Cardiac muscle cell (in vitro differentiated cells and primary cell): ENCODE measurements around the gene UPF2. TPM values are rescaled to one million over a fixed set of nuclear protein-coding genes. Genes with fewer than 3 reads are reported as not detected.

Experiments
- DNase-seq, 2 donors: peaks; one replicate each; pipeline versions ENCODE4 v3.0.0 to v3.0.0-alpha.2; 2010 to 2017; ENCODE audit warnings: low read depth in 1 of 2, low spot score in 1 of 2
- H3K27ac ChIP-seq: fragments of 200-600 bp; sonication (generic); 2 replicates; pipeline ENCODE4 v1.5.1; 2016
- H3K27me3 ChIP-seq: fragments of 200-600 bp; sonication (generic); 2 replicates; pipeline ENCODE4 v1.6.0; 2016; ENCODE audit warnings: control low read depth
- H3K36me3 ChIP-seq: fragments of 200-600 bp; sonication (generic); 2 replicates; pipeline ENCODE4 v1.5.1; 2016; ENCODE audit warnings: control low read depth
- H3K4me1 ChIP-seq: fragments of 200-600 bp; sonication (generic); 2 replicates; pipeline ENCODE4 v1.8.1; 2017; ENCODE audit warnings: low read depth, mild to moderate bottlenecking, mixed run types
- H3K4me3 ChIP-seq: fragments of 200-600 bp; sonication (generic); 2 replicates; pipeline ENCODE4 v1.5.1; 2016; ENCODE audit warnings: mild to moderate bottlenecking
- H3K9me3 ChIP-seq: fragments of 200-600 bp; sonication (generic); 2 replicates; pipeline ENCODE4 v1.5.1; 2017; ENCODE audit warnings: low read depth, mild to moderate bottlenecking, control low read depth
- polyA plus RNA-seq: library from polyadenylated mRNA; unstranded; fragments of >200 nt; fragmentation: Nextera tagmentation; extraction: Ambion mirVana; gene quantifications from 2 replicates; pipeline ENCODE4 v1.2.1, GENCODE V29; 2016
- total RNA-seq: library from RNA; depleted of rRNA; stranded (reverse); fragments of >200 nt; gene quantifications from 2 replicates; pipeline ENCODE4 v1.2.3, GENCODE V29; 2016
- TF ChIP-seq, protein P1 (sequence below): IDR thresholded peaks from 2 replicates; pipeline ENCODE4 v1.5.1; 2012; ENCODE audit warnings: low read depth, mild to moderate bottlenecking, low read length

The UPF2 gene
- total and polyA plus RNA-seq, 2 experiments from 2014 or later = 12.8 to 13.2 TPM

DNA sequence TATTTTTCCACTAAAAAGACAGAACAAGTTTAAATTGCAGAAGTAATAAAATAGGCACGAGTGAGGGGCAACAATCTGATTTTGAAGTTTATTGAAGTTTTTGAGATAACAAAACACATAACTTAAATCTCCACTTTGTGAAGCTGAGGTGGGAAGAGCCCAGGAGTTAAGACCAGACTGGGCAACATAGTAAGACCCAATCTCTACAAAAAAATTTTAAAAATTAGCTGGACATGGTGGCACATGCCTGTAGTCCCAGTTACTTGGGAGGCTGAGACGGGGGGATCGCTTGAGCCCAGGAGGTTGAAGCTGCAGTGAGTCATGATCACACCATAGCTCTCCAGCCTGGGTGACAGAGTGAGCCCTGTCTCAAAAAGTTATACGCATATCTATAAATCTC is 11.2 kb downstream of the UPF2 start:
- DNase-seq = no peak
- H3K4me1 ChIP-seq = no peaks in the 10 kb centered on the region
- H3K27ac ChIP-seq = no peak overlapping the region
- peaks cover 16% of the 10 kb centered on the region for H3K36me3 ChIP-seq
- TF ChIP-seq, protein P1, sequence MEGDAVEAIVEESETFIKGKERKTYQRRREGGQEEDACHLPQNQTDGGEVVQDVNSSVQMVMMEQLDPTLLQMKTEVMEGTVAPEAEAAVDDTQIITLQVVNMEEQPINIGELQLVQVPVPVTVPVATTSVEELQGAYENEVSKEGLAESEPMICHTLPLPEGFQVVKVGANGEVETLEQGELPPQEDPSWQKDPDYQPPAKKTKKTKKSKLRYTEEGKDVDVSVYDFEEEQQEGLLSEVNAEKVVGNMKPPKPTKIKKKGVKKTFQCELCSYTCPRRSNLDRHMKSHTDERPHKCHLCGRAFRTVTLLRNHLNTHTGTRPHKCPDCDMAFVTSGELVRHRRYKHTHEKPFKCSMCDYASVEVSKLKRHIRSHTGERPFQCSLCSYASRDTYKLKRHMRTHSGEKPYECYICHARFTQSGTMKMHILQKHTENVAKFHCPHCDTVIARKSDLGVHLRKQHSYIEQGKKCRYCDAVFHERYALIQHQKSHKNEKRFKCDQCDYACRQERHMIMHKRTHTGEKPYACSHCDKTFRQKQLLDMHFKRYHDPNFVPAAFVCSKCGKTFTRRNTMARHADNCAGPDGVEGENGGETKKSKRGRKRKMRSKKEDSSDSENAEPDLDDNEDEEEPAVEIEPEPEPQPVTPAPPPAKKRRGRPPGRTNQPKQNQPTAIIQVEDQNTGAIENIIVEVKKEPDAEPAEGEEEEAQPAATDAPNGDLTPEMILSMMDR = no peak
- no peaks in the 10 kb centered on the region for H3K9me3 ChIP-seq
- H3K4me3 ChIP-seq = no peak overlapping the region
- H3K27me3 ChIP-seq = no peaks in the 10 kb centered on the region

DNA sequence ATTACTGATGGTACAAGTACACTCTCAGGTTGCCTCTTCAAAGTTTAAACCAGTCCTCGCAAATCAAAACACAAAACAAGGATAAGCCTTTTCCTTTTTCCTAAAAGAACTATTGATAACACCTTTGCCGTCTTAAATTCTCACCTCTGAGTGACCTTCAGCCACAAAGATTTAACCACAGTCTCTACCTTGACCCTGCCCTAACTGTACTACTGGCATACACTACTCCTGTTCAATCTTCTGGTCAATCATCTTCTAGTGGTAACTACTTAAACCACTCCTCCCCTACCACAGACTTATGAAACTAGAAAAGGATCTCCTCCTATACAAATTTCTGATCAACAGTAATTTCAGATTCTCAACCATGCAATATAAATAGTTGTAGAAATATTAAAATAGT is 15.1 kb downstream of the UPF2 start:
- DNase-seq = no peak
- Histone ChIP-seq H3K27me3 (no peaks in the 10 kb centered on the region), H3K4me3 (no peak overlapping the region), H3K9me3 (no peaks in the 10 kb centered on the region), H3K4me1 (no peaks in the 10 kb centered on the region), H3K27ac (no peak overlapping the region), H3K36me3 (peaks cover 13% of the 10 kb centered on the region)
- TF ChIP-seq, protein P1 = no peak

DNA sequence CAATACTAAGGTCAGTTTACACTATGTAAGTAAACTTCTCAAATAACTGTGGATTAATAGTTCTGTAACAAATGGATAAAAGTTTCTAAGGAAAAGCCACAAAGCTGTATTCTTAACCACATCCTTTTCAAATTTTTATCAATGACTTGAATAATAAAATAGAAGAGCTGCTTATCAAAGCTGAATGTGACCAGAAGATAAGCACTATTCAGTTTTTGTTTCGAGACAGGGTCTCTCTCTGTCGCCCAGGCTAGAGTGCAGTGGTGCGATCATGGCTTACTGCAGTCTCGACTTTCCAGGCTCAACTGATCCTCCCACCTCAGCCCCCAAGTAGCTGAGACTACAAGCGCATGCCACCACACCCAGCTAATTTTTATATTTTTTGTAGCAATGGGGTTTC is 17.0 kb downstream of the UPF2 start:
- Histone ChIP-seq H3K4me3 (no peak overlapping the region), H3K27ac (no peak overlapping the region), H3K36me3 (peaks cover 13% of the 10 kb centered on the region), H3K4me1 (no peaks in the 10 kb centered on the region), H3K9me3 (no peaks in the 10 kb centered on the region), H3K27me3 (no peaks in the 10 kb centered on the region)
- no peak for DNase-seq
- TF ChIP-seq, protein P1 = no peak

DNA sequence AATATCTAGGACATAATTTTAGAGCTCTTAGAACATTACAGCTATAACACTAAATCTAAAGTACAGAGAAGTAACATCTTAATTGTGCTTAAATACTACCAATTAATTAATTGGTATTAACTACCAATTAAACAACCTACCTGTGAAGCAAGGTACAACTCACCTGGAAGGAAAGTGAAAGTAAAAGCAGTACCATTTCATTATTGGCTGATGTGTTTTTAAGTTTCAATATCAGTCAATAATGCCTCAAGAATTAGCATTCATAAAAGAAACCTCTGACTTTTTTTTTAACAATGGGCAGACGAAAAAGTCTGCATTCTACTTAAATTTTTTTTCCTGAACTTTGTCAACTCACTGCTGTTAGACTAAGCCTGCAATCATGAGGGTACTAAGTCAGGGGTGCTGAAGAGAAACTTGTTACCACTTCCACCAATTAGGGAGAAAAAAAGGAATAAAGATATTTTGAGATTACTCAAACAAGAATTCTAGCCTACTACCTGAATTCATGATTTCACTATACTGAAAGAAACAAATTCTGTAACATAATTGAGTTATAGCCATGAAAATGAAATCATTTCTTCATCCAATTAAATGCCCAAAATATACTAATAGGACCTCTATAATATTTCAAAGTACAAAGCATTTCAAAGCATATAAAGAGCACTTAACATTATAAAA is 19.9 kb downstream of the UPF2 start:
- H3K27ac ChIP-seq = no peak overlapping the region
- H3K36me3 ChIP-seq = no peaks in the 10 kb centered on the region
- H3K9me3 ChIP-seq = no peaks in the 10 kb centered on the region
- no peaks in the 10 kb centered on the region for H3K27me3 ChIP-seq
- no peak for DNase-seq
- TF ChIP-seq, protein P1 = no peak
- H3K4me3 ChIP-seq = no peak overlapping the region
- H3K4me1 ChIP-seq = no peaks in the 10 kb centered on the region

DNA sequence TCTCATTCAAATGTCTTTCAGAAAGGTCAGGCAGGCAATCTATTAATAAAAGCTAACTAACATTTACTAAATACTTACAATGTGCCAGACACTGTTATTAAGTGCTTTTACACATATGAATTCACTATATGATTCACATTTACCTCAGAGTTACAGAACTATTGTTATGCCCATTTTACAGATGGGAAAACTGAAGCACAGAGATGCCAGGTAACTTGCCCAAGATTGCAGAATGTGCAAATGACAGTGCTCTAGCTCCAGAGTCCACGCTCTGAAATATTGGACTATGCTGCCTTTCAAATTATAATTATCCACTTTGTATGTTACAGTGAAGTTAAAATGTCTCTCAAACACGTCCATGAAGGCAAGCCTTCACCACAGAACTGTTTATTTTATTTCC is 22.0 kb downstream of the UPF2 start:
- no peak overlapping the region for H3K27ac ChIP-seq
- no peaks in the 10 kb centered on the region for H3K27me3 ChIP-seq
- no peaks in the 10 kb centered on the region for H3K9me3 ChIP-seq
- H3K4me1 ChIP-seq = no peaks in the 10 kb centered on the region
- no peaks in the 10 kb centered on the region for H3K36me3 ChIP-seq
- TF ChIP-seq, protein P1 = no peak
- DNase-seq = no peak
- H3K4me3 ChIP-seq = no peak overlapping the region
